ENCODE results near the gene DIP2C.

DNA sequence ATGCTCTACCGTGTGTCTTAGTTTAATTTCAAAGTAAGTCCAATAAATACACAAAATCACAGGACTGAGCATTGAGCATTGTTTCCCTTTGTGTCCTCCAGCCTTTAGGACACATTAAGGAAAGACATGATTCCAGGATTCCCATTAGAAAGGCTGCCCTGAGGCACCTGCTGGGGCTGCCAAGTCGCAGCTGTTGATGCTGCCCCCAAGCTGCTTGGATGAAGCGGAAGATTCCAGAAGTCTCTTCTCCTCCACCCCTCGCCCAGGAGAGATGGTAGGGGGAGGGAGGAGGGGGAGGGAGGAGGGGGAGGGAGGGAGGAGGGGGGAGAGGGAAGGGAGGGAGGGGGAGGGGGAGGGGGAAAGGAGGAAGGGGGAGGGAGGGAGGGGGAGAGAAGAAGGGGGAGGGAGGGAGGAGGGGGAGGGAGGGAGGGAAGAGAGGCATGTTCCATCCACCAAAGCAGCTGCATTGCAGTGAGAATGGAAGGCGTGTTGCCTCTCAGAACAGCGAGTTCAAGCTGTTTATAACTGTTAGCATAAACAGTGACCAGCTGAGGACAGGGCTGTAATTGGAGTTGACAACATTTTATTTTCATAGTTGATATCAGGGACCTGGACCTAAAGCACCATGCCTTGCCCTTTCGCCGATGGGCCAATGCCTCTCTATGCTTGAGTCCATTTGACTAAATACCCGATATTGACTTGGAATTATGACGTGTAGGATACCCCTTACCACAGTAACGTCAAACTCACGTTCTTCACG lies 67.3 kb downstream of the DIP2C start:
- no peak for TF ChIP-seq POLR2A (IDR thresholded peaks at IDR 0.05)
- no peak for TF ChIP-seq CTCF (IDR thresholded peaks at IDR 0.05)

Data from stomach (tissue), 4 donors.